Measurements from ENCODE around the gene AMIGO1.
A peak's percentile ranks its signal among the peaks of the same experiment; 100 is the strongest.

AMIGO1 gene

GRCh38 chr1:109548321-109549267 is 39.1 kb upstream of the AMIGO1 start, which contains the start of gene GNAI3:
Gene GNAI3, plus strand, starts transcription at chr1:109548615. Its CDS starts 106 bp downstream, at chr1:109548721.
- Histone ChIP-seq H3K9me3 (ENCODE audit: insufficient read depth, low read length, severe bottlenecking) (no peaks in the 10 kb centered on the region), H4K20me1 (ENCODE audit: insufficient read depth, low read length) (peaks cover 16% of the 10 kb centered on the region), H2AFZ (ENCODE audit: low read depth, low read length) (peak within 1 kb of the TSS; percentile 95), H3K9ac (ENCODE audit: low read depth, low read length) (peak within 1 kb of the TSS; percentile 79), H3K4me2 (ENCODE audit: insufficient read depth, low read length) (peak within 1 kb of the TSS; percentile 80), H3K36me3 (ENCODE audit: insufficient read depth, low read length) (no peaks in the 10 kb centered on the region; the same call in 1 of the 2 replicates), H3K27ac (ENCODE audit: low read length) (peak within 1 kb of the TSS; percentile 88), H3K4me1 (ENCODE audit: insufficient read depth, low read length) (peaks cover 49% of the 10 kb centered on the region), H3K4me3 (ENCODE audit: low read depth in 1 of 2, low read length in 2 of 2) (peak within 1 kb of the TSS; percentile 71 to 98), H3K27me3 (ENCODE audit: insufficient read depth, low read length, poor library complexity) (no peaks in the 10 kb centered on the region), H3K79me2 (ENCODE audit: insufficient read depth, low read length) (peaks cover 69% of the 10 kb centered on the region)
- TF ChIP-seq CTCF (IDR thresholded peaks at IDR 0.05; ENCODE audit: borderline replicate concordance, extremely low read depth, low read length, poor library complexity, severe bottlenecking) = no peak
- no peak for TF ChIP-seq EZH2 (IDR thresholded peaks at IDR 0.05; ENCODE audit: borderline replicate concordance, low read depth, low read length, severe bottlenecking)
- ATAC-seq (ENCODE audit: insufficient read depth, low read depth) = peak; percentile 94
- DNase-seq = peak; percentile 97

- Histone ChIP-seq H3K27ac (ENCODE audit: low read length) (peak overlapping the region; percentile 88), H3K36me3 (ENCODE audit: insufficient read depth, low read length) (no peaks in the 10 kb centered on the region; the same call in 1 of the 2 replicates), H3K9me3 (ENCODE audit: insufficient read depth, low read length, severe bottlenecking) (no peaks in the 10 kb centered on the region), H3K4me1 (ENCODE audit: insufficient read depth, low read length) (peaks cover 49% of the 10 kb centered on the region), H4K20me1 (ENCODE audit: insufficient read depth, low read length) (peaks cover 12% of the 10 kb centered on the region; the same call in 1 of the 2 replicates), H3K27me3 (ENCODE audit: insufficient read depth, low read length, poor library complexity) (no peaks in the 10 kb centered on the region), H2AFZ (ENCODE audit: low read depth, low read length) (peak overlapping the region; percentile 95), H3K9ac (ENCODE audit: low read depth, low read length) (peak overlapping the region; percentile 79), H3K4me2 (ENCODE audit: insufficient read depth, low read length) (peak overlapping the region; percentile 80), H3K4me3 (ENCODE audit: low read depth in 1 of 2, low read length in 2 of 2) (peak overlapping the region; percentile 71 to 98), H3K79me2 (ENCODE audit: insufficient read depth, low read length) (peaks cover 60% of the 10 kb centered on the region)
- TF ChIP-seq CTCF (IDR thresholded peaks at IDR 0.05; ENCODE audit: borderline replicate concordance, extremely low read depth, low read length, poor library complexity, severe bottlenecking) (no peak), EZH2 (IDR thresholded peaks at IDR 0.05; ENCODE audit: borderline replicate concordance, low read depth, low read length, severe bottlenecking) (no peak)
- ATAC-seq (ENCODE audit: insufficient read depth, low read depth) = peak; percentile 7; the same call in 1 of the 3 replicates
- no peak for DNase-seq
Measured at GRCh38 chr1:109547463-109548320, 38.2 kb upstream of the AMIGO1 start.

GRCh38 chr1:109546311-109547109 is 37.0 kb upstream of the AMIGO1 start:
- DNase-seq (peak; percentile 92), ATAC-seq (ENCODE audit: insufficient read depth, low read depth) (peak; percentile 69)
- Histone ChIP-seq H3K9me3 (ENCODE audit: insufficient read depth, low read length, severe bottlenecking) (no peaks in the 10 kb centered on the region), H3K36me3 (ENCODE audit: insufficient read depth, low read length) (no peaks in the 10 kb centered on the region; the same call in 1 of the 2 replicates), H3K27ac (ENCODE audit: low read length) (peak overlapping the region; percentile 88), H3K27me3 (ENCODE audit: insufficient read depth, low read length, poor library complexity) (no peaks in the 10 kb centered on the region), H3K4me1 (ENCODE audit: insufficient read depth, low read length) (peaks cover 47% of the 10 kb centered on the region), H3K4me2 (ENCODE audit: insufficient read depth, low read length) (peak overlapping the region; percentile 80), H3K9ac (ENCODE audit: low read depth, low read length) (peak overlapping the region; percentile 79), H3K4me3 (ENCODE audit: low read depth in 1 of 2, low read length in 2 of 2) (peak overlapping the region; percentile 71 to 98), H4K20me1 (ENCODE audit: insufficient read depth, low read length) (peaks cover 12% of the 10 kb centered on the region; the same call in 1 of the 2 replicates), H2AFZ (ENCODE audit: low read depth, low read length) (peak overlapping the region; percentile 82), H3K79me2 (ENCODE audit: insufficient read depth, low read length) (peaks cover 49% of the 10 kb centered on the region)
- TF ChIP-seq EZH2 (IDR thresholded peaks at IDR 0.05; ENCODE audit: borderline replicate concordance, low read depth, low read length, severe bottlenecking) (no peak), CTCF (IDR thresholded peaks at IDR 0.05; ENCODE audit: borderline replicate concordance, extremely low read depth, low read length, poor library complexity, severe bottlenecking) (peak; percentile 95)
